ENCODE results near the gene LRRC10.

The LRRC10 gene

DNA sequence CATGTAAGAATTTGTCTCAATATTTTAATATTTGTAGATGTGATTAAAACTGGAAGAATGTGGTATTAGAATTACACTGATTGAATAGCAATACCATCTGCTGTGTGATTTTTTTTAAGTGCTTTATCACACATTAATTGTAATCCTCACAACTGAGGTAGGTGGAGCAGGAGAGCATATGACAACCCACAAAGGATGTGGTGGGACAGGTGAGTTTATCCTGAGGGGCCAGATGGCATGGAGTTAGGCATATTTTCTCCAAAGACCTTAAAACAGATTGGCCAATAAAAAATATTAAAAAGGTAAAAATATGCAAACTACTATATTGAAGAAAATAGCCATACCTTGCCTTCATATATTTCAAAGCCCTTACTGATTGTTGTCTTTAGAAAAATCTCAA is 7.8 kb downstream of the LRRC10 start:
- no peak for DNase-seq (ENCODE audit: low read depth)
- no peak overlapping the region for H3K4me3 ChIP-seq (ENCODE audit: control insufficient read depth, low read depth, low read length)
- TF ChIP-seq, protein P1, sequence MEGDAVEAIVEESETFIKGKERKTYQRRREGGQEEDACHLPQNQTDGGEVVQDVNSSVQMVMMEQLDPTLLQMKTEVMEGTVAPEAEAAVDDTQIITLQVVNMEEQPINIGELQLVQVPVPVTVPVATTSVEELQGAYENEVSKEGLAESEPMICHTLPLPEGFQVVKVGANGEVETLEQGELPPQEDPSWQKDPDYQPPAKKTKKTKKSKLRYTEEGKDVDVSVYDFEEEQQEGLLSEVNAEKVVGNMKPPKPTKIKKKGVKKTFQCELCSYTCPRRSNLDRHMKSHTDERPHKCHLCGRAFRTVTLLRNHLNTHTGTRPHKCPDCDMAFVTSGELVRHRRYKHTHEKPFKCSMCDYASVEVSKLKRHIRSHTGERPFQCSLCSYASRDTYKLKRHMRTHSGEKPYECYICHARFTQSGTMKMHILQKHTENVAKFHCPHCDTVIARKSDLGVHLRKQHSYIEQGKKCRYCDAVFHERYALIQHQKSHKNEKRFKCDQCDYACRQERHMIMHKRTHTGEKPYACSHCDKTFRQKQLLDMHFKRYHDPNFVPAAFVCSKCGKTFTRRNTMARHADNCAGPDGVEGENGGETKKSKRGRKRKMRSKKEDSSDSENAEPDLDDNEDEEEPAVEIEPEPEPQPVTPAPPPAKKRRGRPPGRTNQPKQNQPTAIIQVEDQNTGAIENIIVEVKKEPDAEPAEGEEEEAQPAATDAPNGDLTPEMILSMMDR (IDR thresholded peaks at IDR 0.05; ENCODE audit: control insufficient read depth, insufficient read depth, low read depth, low read length, missing control alignments) = no peak

DNA sequence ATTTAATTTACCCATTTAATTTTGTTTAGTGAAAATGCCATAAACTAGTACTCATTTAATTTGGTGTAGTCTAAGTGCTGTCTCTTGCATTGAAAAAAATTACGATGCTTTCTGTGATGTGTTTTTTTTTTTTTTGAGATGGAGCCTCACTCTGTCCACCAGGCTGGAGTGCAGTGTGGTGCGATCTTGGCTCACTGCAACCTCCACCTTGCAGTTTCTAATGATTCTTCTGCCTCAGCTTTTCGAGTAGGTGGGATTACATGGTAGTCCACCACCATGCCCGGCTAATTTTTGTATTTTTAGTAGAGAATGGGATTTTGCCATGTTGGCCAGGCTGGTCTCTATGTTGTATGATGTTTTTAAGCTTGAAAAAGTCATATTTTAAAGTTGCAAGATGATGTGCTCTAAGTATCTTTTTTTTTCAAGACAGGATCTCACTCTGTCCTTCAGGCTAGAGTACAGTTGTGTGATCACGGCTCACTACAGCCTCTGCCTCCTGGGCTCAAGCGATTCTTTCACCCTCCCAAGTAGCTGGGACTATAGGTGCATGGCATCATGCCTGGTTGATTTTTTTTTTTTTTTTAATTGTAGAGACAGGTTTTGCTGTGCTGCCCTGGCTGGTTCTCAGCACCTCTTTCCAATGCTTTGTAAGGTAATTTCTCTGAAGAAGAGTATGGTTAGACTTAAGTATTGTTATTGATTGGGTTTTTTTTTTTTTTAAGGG is 8.6 kb downstream of the LRRC10 start:
- no peak for DNase-seq (ENCODE audit: low read depth)
- H3K4me3 ChIP-seq (ENCODE audit: control insufficient read depth, low read depth, low read length) = no peak overlapping the region
- TF ChIP-seq, protein P1 (IDR thresholded peaks at IDR 0.05; ENCODE audit: control insufficient read depth, insufficient read depth, low read depth, low read length, missing control alignments) = no peak

DNA sequence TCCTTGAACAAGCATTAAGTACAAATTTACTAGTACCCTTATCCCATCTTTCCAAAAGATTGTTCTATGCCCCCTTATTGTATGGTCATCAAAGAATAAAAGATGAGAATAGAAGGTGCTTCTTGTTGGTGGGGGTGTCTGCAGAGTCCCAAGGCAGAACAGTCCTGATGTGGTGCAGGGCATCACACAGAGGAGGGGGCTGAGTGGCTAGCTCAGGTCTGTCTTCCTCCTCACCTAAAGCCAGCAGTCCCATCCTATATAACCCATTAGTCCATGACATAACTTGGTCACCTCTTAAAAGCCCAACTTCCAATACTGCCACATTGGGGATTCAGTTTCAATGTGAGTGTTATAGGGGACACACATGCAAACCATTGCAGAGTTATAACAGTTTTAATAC is 9.9 kb downstream of the LRRC10 start:
- H3K4me3 ChIP-seq (ENCODE audit: control insufficient read depth, low read depth, low read length) = no peak overlapping the region
- DNase-seq (ENCODE audit: low read depth) = no peak
- TF ChIP-seq, protein P1 (IDR thresholded peaks at IDR 0.05; ENCODE audit: control insufficient read depth, insufficient read depth, low read depth, low read length, missing control alignments) = no peak

GRCh38 chr12:69598174-69598753 is 12.4 kb downstream of the LRRC10 start:
- DNase-seq (ENCODE audit: low read depth) = no peak
- TF ChIP-seq, protein P1 (IDR thresholded peaks at IDR 0.05; ENCODE audit: control insufficient read depth, insufficient read depth, low read depth, low read length, missing control alignments) = no peak
- H3K4me3 ChIP-seq (ENCODE audit: control insufficient read depth, low read depth, low read length) = no peak overlapping the region

DNA sequence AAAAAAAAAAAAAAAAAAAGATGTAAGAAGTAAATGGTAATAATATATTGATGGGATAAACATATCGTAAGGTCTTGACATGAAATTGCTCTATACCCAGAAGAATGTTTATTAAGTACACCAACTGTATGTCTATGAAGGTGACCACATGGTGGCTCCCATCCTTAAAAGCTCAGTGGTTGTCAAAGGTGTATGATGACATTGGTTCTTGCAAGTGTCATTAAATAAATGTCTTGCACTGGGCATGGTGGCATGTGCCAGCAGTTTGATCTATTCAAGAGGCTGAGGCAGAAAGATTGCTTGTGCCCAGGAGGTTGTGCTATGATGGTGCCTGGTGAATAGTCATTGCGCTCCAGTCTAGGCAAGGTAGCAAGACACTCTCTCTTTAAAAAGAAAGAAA is 15.0 kb downstream of the LRRC10 start:
- TF ChIP-seq, protein P1 (IDR thresholded peaks at IDR 0.05; ENCODE audit: control insufficient read depth, insufficient read depth, low read depth, low read length, missing control alignments) = no peak
- no peak for DNase-seq (ENCODE audit: low read depth)
- H3K4me3 ChIP-seq (ENCODE audit: control insufficient read depth, low read depth, low read length) = no peak overlapping the region

DNA sequence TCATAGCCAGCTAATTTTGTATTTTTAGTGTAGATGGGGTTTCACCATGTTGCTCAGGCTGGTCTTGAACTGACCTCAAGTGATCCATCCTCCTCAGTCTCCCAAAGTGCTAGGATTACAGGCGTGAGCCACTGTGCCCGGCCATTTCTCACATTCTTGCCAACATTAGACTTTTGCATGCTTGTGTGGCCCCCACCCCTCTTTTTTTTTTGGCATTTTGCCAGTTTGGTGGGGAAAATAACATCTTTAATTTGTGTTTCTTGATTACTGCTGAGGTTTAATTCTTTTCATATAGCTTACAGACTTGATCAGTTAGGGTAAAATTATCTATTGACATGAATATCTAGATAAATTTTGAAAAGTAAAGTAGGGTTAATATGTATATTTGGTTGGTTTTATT is 21.6 kb downstream of the LRRC10 start:
- H3K4me3 ChIP-seq (ENCODE audit: control insufficient read depth, low read depth, low read length) = no peak overlapping the region
- no peak for DNase-seq (ENCODE audit: low read depth)
- TF ChIP-seq, protein P1 (IDR thresholded peaks at IDR 0.05; ENCODE audit: control insufficient read depth, insufficient read depth, low read depth, low read length, missing control alignments) = no peak
